SIG-M5 treated with dmso at 0.1 percent for 504 hours (cell line): ENCODE data around the gene HINT2.
A peak's percentile ranks its signal among the peaks of the same experiment; 100 is the strongest.

Experiments used
- DNase-seq: peaks from one replicate; lab custom pipeline; 2025; ENCODE audit not compliant: unreplicated experiment; lab: John Stamatoyannopoulos, UW

Gene HINT2

DNA sequence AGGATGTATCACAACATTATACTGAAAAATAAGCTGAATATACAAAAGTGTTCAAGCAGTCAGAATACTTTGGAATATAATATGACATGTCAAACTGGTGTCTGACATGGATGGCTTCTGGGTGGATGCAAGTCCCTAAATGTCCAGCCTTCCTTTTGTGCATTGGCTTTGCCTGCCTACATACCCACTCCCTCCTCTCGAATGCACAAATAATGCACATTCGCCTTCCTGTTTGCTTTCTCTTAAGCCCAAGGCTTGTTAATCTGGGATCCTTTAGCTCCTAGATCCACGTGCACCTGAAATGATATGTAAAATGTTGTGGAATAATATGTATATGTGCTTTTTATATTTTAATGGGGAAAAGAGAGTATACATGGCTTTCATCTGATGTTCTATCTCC lies 36.3 kb downstream of the HINT2 start:
- DNase-seq = no peak

DNA sequence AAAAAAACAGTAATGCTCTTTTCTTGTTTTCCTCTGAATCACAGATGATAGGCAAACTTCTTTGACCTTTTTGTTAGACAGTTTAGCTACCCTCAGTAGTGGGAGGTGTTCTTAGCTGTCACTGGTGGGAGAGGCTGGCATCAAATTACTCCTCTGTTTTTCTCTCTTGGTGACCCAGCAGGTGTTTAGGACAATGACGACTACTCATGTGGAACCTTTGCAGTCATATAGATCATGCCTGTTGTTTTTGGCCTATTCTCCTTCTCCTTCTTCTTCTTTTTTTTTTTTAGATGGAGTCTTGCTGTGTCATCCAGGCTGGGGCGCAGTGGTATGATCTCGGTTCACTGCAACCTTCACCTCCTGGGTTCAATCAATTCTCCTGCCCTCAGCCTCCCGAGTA lies 38.8 kb downstream of the HINT2 start:
- DNase-seq = no peak

DNA sequence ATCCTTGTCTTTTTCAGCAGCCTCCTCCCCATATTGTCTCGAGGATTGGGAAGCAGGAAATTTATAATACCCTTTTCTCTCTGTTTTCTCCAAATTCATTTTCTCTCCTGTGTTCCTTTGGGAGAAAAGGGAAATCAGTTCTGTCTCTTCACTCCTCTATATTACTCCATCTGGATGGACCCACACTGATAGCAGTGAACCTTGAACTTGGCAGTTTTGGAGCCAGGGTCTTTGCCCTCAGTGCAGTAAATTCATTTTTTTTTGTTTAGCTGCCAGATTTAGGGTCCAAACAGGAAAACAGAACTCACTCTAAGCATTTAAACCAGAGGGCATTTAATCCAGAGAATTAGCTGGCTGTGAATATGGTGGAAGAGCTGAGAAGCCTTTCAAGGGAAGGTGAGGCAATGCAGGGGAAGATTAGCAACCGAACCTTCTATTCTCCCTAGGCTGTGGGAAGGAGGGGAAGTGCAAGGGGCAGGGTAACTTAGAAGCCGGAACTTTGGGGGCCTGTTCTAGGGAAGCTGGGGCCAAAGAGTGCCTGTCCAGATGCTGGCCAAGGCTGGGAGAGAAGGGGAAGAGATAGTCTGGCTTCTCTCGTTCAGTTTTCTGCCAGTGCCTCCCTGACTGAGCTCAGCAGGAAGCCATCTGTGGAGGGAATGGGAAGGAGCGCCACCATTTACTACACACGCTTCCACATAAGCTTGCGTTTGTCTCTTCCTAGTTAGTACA lies 39.8 kb downstream of the HINT2 start:
- DNase-seq = peak; percentile 20

DNA sequence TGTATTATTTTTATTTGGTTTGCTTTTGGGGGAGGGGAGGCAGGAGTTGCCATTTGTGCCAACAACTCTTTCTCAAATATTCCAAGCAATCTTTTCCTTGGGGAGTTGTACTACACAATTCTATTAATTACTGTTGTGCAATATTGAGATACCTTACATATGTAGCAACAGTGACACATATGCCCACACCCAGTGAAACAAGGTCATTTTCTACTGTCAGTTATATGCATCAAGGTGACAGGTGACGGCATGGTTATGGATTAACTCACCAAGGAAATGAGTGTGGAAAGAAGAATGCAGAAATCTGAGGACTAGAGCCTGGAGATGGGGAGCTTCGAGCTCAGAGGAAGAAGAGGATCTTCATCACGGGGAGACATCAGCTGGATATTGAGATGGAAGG lies 42.9 kb downstream of the HINT2 start:
- DNase-seq = no peak

DNA sequence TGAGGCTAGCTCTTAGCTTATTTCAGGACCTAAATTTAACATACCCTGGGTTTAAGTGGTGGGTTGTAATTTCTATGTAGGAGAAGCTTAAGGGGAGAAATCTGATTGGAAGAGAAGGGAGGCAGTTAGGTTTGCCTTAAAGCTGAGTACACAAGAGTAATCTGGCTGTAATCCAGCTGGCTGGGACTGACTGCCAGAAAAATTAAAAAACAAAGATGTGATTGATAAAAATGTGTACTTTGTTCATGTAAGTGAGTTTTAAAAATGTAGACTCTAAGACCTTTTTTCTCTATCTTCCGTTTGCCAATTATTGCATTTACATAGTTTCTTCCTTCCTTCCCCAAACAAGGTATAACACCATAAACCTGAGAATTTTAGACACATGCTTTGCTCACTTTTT lies 43.3 kb downstream of the HINT2 start:
- no peak for DNase-seq

DNA sequence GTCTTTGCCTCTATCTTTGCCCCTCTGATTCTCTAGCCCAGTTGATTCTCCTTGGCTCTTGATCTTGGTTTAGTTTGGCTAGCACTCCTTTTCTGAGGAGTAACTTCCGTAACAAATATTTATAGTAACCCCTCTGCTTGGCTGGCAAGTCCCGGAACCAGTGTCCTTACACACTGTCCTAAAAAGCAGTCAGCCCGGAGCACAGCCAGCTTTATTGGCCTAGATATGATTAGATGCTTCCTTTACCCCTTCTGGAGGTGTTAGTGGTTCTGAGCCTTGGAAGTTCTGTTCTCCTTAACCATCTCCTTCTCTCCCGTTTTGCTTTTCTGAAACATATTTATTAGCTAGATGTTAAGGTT lies 43.8 kb downstream of the HINT2 start:
- no peak for DNase-seq

DNA sequence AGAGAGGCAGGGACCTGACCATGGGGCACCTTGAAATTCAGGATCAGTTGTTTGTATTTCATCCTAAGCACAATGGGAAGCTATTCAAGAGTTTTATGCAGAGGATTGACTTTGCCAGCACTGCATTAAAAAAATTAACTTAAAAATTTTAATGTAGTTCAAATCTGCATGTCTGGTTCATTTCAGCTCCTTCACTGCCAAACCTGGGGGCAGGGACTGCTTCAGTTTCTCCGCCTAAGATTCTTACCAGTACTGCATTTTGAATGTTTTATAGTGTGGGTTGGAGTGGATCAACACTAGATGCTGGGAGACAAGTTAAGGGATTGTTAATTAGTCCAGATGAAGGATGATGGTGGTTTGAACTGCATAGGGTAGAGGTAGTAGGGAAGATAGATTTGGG lies 45.1 kb downstream of the HINT2 start:
- DNase-seq = no peak

DNA sequence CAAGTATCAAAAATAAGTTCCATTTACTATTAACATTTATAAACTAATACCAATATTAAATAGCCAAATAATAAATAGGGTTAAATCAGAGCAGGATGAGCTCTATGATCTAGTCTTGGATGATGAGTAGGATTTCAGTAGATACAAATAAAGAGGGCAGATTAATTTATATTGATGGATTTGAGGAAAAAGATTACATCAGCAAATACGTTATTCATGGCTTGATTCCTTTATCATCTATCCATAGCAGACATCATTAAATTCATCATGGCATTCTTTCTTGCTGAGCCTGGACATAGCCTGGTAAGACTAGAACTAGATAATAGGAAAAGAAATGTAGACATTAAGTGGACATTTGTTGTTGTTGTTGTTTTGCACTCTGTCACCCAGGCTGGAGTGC lies 47.4 kb downstream of the HINT2 start:
- no peak for DNase-seq

DNA sequence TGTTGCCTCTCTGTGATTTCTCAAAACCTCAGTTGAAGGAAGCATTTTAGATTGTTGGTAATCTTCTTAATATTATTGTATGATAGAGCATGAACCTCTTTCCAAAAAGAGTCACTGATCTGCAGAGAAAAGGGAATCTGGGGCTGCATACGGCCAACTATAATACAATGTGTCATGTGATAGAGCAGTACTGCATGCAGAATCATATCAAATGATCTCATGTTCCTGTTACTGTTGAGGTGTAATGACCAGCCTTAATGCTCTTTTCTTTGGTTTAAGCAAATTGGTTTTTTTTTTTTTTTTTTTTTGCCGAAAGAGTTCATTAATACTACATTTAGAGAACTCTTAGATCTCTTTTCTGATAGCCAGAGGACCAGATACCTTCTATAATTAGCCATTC lies 47.8 kb downstream of the HINT2 start:
- DNase-seq = no peak

DNA sequence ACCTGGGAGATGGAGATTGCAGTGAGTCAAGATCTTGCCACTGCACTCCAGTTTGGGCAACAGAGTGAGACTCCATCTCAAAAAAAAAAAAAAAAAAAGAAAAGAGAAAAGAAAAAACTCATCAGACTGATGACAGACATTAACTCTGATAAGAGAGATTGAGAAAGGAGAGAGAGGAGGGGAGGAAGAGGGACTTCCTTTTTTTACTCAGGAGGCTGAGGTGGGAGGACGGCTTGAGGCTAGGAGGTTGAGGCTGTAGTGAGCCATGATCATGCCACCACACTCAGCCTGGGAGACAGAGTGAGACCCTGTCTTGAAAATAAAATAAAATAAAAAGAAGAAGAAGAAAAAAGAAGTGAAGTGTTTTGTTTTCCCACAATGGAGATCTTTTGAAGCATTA lies 51.0 kb downstream of the HINT2 start:
- DNase-seq = no peak

DNA sequence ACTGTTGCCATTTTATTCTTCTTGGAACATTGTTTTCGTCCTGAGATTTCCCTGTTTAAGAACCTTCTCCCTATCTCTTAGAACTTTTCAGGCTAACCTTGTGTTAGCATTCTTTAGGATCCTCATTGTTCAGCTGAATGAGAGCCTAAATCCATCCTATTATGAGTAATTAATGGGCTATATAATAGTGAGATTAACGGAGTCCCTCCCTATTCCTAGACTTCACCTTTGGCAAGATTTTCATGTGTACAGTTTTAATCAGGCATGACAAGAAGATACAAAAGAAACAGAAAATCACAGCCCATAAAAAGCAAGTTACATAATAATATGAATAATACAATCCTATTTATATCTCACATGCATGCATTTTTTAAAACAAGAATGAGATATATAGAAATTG lies 51.7 kb downstream of the HINT2 start:
- no peak for DNase-seq
